Stomach (tissue), 4 donors: ENCODE results near the gene FITM2.

ENCODE experiments used
- EP300 ChIP-seq: sonication (generic); formaldehyde crosslinking; IDR thresholded peaks from one replicate; pipeline ENCODE4 v1.6.1; 2017; ENCODE audit warnings: antibody characterized with exemption
- POLR2A ChIP-seq, 4 donors: fragments of 450-650 bp; IDR thresholded peaks; one replicate each; pipeline ENCODE4 v1.6.1; 2016; ENCODE audit warnings: antibody characterized with exemption in 4 of 4, control low read depth in 2 of 4, mild to moderate bottlenecking in 1 of 4, moderate library complexity in 1 of 4
- POLR2AphosphoS5 ChIP-seq, 3 donors: sonication (generic); formaldehyde crosslinking; IDR thresholded peaks; one replicate each; pipeline ENCODE4 v1.6.1; 2016; ENCODE audit warnings: antibody characterized with exemption in 3 of 3
- TF ChIP-seq, protein P1 (sequence below), 7 experiments: fragments of 450-650 bp in 4 of 7; fragments of 200-600 bp in 3 of 7; sonication (generic) in 3 of 7; IDR thresholded peaks; one replicate each; pipeline ENCODE4 v1.5.1; 2016 to 2019; ENCODE audit warnings: antibody characterized with exemption in 7 of 7, control low read depth in 2 of 7, mild to moderate bottlenecking in 1 of 7

DNA sequence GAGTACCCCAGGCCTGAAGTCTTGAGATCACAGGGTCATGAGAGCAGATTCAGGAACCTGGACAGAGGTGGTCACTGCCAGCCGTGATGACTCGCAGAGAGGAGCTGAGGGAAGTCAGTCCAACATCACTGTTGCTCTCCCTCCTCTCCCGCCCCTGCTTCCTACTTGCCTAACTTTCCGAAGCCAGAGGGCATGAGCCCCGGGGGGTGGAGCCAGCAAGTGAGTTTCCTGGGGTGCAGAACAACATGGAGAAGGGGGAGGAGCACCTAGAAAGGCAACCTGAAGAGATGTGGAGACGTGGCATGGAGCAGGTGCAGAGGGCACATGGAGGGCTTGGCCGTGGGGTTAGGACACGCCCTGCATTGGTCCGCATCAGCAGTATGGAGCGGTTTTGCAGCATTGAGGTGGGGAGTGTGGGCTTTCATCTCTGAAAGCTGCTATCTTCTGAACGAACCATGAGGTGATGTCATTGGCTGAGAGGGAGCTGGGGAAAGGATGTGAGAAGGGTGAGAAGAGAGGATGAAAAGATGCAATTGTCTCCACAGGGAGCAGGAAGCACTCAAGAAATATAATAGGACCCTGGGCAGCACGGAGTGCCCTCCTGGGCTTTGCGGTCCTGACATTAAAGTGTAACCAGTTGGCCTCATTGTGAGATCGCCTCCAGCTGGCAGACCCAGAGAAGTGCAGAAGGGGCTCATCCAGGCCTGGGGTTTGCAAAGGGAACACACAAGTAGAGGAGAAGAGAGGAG lies 38.9 kb downstream of the FITM2 start:
- TF ChIP-seq POLR2A (IDR thresholded peaks at IDR 0.05) = no peak
- TF ChIP-seq, protein P1, sequence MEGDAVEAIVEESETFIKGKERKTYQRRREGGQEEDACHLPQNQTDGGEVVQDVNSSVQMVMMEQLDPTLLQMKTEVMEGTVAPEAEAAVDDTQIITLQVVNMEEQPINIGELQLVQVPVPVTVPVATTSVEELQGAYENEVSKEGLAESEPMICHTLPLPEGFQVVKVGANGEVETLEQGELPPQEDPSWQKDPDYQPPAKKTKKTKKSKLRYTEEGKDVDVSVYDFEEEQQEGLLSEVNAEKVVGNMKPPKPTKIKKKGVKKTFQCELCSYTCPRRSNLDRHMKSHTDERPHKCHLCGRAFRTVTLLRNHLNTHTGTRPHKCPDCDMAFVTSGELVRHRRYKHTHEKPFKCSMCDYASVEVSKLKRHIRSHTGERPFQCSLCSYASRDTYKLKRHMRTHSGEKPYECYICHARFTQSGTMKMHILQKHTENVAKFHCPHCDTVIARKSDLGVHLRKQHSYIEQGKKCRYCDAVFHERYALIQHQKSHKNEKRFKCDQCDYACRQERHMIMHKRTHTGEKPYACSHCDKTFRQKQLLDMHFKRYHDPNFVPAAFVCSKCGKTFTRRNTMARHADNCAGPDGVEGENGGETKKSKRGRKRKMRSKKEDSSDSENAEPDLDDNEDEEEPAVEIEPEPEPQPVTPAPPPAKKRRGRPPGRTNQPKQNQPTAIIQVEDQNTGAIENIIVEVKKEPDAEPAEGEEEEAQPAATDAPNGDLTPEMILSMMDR (IDR thresholded peaks at IDR 0.05) = no peak
- TF ChIP-seq EP300 = no peak
- no peak for TF ChIP-seq POLR2AphosphoS5 (IDR thresholded peaks at IDR 0.05)
